NB4 (cell line): ENCODE data around the gene TPD52L1.

ENCODE experiments used
- POLR2A ChIP-seq: IDR thresholded peaks from 2 replicates; pipeline ENCODE4 v1.6.1; 2011; ENCODE audit warnings: mild to moderate bottlenecking; ENCODE audit not compliant: insufficient read length; ENCODE audit errors: extremely low read depth
- TF ChIP-seq, protein P1 (sequence below): IDR thresholded peaks from one replicate; pipeline ENCODE4 v1.5.1; 2012; ENCODE audit warnings: low read depth, low read length

DNA sequence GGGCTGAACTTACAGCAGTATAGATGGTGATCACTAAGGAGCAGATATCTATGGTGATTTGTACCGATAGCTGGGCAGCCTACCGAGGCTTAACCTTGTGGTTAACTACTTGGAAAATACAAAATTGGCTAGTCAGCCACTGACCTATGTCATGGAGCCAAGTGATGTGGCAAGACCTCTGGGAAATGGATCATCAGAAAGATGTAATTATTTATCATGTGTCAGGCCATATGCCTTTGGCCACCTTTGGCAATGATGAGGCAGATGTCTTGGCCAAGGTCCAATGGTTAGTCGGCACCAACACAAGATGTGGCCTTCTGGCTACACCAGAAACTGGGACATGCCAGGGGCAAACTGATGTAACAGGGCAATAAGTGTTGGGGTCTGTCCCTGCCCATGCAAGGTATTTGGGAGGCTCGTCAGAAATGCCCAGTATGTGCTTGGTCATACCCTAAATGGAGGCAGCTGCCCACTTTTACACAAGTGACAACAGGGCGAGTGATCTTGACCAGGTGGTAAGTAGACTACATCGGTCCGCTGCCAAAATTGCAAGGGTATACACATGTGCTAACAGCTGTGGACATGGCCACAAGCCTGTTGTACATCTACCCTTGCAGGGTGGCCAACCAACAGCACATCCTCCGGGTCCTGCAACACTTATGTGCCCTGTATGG is 118.0 kb downstream of the TPD52L1 start:
- no peak for TF ChIP-seq POLR2A
- TF ChIP-seq, protein P1, sequence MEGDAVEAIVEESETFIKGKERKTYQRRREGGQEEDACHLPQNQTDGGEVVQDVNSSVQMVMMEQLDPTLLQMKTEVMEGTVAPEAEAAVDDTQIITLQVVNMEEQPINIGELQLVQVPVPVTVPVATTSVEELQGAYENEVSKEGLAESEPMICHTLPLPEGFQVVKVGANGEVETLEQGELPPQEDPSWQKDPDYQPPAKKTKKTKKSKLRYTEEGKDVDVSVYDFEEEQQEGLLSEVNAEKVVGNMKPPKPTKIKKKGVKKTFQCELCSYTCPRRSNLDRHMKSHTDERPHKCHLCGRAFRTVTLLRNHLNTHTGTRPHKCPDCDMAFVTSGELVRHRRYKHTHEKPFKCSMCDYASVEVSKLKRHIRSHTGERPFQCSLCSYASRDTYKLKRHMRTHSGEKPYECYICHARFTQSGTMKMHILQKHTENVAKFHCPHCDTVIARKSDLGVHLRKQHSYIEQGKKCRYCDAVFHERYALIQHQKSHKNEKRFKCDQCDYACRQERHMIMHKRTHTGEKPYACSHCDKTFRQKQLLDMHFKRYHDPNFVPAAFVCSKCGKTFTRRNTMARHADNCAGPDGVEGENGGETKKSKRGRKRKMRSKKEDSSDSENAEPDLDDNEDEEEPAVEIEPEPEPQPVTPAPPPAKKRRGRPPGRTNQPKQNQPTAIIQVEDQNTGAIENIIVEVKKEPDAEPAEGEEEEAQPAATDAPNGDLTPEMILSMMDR = no peak
